ENCODE measurements around the gene SLC22A3. TPM values are rescaled to one million over a fixed set of nuclear protein-coding genes. Genes with fewer than 3 reads are reported as not detected.
"Not testable (repeated sequence)": the region's sequence is repeated elsewhere in the genome, so short reads cannot be mapped to it uniquely, and the experiment has no call there.

Gene SLC22A3, protein sequence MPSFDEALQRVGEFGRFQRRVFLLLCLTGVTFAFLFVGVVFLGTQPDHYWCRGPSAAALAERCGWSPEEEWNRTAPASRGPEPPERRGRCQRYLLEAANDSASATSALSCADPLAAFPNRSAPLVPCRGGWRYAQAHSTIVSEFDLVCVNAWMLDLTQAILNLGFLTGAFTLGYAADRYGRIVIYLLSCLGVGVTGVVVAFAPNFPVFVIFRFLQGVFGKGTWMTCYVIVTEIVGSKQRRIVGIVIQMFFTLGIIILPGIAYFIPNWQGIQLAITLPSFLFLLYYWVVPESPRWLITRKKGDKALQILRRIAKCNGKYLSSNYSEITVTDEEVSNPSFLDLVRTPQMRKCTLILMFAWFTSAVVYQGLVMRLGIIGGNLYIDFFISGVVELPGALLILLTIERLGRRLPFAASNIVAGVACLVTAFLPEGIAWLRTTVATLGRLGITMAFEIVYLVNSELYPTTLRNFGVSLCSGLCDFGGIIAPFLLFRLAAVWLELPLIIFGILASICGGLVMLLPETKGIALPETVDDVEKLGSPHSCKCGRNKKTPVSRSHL
- total RNA-seq = not detected in 2 replicates
- 0.52 TPM for polyA plus RNA-seq (2012)

GRCh38 chr6:160348223-160349019 is at the start of gene SLC22A3:
TSS of gene SLC22A3 (plus strand) at chr6:160348378. CDS start at chr6:160348420, 42 bp downstream.
- DNase-seq (ENCODE audit: low read depth) = peak; percentile 10

DNA sequence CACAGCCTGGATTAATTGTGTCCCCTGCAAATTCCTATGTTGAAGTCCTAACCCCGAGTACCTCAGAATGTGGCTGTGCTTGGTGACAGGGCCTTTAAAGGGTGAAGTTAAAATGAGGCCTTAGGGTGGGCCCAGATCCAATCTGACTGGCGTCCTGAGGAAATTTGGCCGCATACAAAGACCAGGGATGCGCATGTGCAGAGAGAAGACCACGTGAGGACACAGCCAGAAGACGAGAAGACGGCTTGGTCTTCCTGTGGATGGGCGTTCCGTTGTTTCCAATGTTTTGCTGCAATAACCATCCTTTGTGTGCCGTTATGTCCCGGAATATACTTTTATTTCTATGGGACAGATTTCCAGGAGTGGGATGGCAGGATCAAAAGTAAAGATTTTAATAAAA is 48.6 kb upstream of the SLC22A3 start:
- DNase-seq (ENCODE audit: low read depth) = no peak

DNA sequence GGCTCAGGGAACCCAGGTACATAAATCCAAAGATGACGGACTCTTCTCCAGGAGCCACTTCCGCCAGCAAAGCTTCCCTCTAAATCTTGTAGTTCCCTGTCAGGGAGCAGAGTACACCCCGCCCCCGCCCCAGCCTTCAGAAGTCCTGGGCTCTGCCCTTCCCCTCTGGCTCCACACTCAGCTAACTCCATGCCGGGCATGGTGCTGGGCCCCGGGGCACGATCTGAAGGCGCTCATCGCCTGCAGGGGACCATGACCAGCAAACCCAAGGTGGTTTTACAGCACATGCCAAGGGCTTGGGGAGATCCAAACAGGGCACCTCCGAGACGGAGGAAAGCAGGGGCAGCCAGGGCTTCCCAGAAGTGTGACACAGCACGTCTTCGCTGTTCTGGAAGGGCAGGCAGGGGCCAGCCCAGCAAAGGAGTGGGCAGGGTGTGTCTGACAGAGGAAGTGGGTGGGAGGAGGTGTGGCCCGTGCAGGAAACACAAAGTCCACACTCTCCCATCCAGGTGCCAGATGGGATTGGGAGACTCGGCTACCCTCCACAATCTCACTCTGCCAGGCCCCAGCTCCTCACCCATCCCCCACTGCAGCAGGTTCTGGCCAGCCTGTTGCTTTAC is 48.0 kb upstream of the SLC22A3 start:
- DNase-seq (ENCODE audit: low read depth) = no peak

DNA sequence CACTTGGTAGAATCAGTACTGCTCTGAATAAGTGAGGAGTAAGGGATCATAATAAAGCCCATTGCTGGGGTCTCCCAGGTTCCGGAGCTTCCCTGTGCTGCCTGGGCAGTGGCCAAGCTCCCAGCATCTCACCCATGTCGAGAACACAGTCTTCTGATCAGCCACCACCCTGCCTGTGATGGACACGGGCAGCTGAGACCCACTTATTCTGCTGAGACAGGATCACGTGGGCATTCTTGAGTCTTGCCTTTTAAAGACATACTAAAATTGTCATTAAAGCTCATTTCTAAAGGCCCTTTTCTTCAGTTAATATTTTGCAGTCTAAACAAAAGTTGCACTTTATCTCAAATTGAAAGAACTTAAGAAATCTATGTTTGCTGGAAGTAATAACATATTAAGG is 46.8 kb upstream of the SLC22A3 start:
- peak; percentile 90 for DNase-seq (ENCODE audit: low read depth)

DNA sequence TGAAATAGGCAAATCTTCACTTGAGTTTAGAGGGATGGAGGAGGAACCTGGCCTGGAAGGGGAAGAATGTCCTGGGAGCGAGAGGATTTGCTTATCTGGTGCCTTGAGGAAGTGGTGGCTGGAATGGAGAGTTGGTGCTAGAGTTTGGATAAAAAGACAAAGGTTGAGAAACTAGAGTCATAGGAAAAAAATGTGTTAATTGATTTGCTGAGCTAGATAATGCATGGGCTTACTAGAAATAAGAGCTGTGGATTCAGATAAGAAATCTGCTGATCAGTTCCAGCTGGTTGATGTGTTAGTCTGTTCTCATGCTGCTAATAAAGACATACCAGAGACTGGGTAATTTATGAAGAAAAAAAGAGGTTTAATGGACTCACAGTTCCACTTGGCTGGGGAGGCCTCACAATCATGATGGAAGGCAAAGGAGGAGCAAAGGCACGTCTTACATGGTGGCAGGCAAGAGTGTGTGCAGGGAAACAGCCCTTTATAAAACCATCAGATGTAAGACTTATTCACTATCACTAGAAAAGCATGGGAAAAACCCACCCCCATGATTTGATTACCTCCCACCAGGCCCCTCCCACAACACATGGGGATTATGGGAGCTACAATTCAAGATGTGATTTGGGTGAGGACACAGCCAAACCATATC is 45.6 kb upstream of the SLC22A3 start:
- DNase-seq (ENCODE audit: low read depth) = not testable (repeated sequence)

- DNase-seq (ENCODE audit: low read depth) = no peak
Measured at GRCh38 chr6:160303806-160304205, 44.4 kb upstream of the SLC22A3 start.

GRCh38 chr6:160305926-160306713 is 42.1 kb upstream of the SLC22A3 start:
- peak; percentile 24 for DNase-seq (ENCODE audit: low read depth)

DNA sequence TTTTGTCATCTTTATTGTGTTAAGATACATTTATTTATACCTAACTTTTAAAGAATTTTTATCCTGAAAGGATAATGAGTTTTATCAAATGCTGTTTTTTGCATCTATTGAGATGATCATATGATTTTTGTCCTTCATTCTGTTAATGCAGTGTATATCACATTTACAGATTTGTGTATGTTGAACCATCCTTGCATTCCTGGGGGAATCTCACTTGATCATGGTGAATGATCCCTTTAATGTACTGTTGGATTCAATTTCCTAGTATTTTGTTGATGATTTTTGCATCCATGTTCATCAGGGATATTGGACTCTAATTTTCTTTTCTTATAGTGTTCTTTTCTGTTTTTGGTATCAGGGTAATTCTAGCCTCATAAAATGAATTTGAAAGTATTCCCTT is 38.5 kb upstream of the SLC22A3 start:
- DNase-seq (ENCODE audit: low read depth) = no peak

- no peak for DNase-seq (ENCODE audit: low read depth)
Measured at GRCh38 chr6:160312900-160313299, 35.3 kb upstream of the SLC22A3 start.

GRCh38 chr6:160315310-160315709 is 32.9 kb upstream of the SLC22A3 start:
- no peak for DNase-seq (ENCODE audit: low read depth)

GRCh38 chr6:160316261-160316660 is 31.9 kb upstream of the SLC22A3 start:
- no peak for DNase-seq (ENCODE audit: low read depth)

GRCh38 chr6:160319246-160319645 is 28.9 kb upstream of the SLC22A3 start:
- no peak for DNase-seq (ENCODE audit: low read depth)

GRCh38 chr6:160321729-160322505 is 26.3 kb upstream of the SLC22A3 start:
- DNase-seq (ENCODE audit: low read depth) = no peak

DNA sequence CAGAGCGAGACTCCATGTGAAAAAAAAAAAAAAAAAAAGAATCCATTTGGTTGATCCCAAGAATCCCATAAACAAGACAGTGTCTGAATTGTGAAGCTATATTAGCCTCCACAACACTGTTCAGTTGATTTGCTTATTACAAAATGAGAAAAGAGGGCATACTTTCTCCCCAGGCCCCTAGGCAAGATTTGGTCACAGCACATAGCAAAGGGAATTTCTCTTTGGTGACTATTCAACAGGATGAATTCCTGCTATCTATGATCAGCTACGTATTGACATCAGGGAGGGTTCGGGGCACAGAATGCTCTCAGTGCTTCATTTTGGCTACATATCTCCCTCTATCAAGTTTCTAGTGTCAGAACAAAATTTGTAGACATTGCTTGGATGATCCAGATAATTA is 20.2 kb upstream of the SLC22A3 start:
- DNase-seq (ENCODE audit: low read depth) = no peak

DNA sequence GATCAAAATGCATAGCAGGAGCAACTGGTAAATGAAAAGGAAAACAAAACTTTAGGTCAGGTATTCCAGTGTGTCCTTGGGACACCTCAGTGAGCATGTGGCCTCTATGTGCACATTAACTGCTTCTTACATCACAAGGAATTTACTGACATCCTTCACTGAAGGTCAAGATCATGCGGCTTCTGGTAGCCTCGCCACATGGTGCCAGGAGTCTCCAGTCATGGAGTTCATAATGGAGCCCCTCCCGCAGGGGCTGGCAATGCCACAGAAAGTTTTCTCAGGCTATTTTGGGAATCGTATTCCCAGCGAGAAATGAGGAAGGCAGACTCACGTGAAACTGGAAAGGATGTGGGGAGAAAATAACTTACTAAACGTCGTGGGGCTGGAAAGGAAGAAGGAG is 19.7 kb upstream of the SLC22A3 start:
- peak; percentile 44 for DNase-seq (ENCODE audit: low read depth)

DNA sequence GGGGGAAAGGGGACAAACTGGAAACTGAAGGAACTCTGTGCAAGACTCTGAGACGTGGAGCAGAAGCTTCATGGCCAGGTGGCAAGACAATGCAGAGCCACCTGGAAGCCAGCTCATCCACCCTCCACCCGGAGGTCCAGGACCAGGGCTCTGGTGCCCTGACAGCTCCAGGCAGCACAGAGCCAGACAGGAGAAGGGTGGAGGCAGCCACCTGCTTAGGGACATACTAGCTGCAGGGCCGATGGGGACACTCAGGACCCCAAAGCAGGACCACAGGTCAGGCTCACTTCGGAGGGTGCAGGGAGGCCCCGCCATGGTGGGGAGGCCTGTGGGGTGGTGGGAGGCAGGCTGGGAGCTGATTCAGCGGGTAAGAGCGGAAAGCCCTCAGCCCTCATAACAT is 19.0 kb upstream of the SLC22A3 start:
- DNase-seq (ENCODE audit: low read depth) = no peak

DNA sequence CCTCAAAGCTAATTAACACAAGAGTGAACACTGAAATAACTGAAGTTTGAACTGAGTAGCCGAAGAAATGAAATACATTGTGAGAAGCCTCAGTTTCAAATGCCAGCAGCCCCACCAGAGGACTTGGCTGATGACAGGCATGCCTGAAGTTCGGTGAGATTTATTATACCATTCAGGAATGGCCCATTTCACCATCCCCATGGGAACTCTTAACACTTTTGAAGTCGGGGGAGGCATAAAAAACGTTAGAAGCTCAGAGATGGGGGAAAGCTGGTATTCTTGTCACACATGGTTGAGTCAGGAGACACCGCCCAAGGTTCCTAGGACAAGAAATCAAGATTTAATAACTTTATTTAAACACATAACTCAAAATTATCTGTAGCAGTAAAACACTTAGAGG is 17.6 kb upstream of the SLC22A3 start:
- DNase-seq (ENCODE audit: low read depth) = no peak

DNA sequence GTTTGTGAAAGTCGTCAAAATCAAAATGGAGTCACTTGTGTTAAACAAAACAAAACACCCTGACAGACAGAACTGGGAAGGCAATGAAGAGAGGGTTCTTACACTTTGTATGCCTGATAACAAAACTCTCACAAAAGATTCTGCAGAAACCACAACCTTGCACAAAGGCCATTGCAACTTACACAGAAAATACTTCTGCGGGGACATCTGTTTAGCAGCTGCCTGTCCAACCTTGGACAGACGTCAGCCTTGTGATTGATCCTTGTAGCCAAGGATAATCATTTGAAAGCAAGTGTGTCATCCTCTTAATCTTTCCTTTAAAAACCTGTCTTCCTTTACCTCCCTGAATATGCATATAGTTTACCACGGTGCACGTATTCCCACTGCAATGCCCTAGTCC is 17.0 kb upstream of the SLC22A3 start:
- DNase-seq (ENCODE audit: low read depth) = no peak

DNA sequence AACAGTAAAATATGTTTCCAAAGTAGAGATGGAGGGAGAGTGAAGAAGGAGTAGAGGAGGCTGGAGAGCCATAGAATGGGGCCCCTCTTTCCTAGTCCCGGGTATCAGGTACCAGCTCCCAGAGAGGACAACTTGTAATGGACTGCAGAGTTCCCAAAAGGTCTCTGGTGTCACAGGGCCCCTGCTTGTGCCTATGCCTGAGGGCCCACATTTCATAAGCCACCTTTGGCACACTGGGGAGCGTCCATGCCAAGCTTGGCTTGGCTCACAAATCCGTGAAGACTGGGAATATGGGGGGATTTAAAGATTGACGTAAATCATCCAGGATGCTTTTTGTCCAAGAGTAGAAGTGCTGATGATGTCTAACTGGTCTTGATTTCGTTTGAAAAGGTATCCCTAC is 16.4 kb upstream of the SLC22A3 start:
- no peak for DNase-seq (ENCODE audit: low read depth)

DNA sequence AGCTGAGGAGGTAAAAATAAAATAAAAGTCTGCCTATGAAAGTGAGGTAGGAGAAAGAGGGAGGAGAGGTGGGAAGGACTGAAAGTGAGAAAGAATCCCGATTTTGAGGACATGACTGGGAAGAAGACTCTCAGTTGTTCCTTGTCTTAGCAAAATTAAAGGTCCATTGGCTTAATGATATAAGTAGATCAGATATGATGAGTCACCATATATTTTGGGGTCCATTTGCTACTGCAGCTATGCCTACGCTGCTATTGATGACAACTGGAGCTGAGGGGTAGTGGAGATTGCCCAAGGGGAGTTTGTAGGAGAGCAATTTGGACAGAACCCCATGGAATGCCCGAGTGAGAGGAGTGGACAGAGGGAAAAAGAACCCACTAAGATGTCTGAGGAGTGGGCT is 15.1 kb upstream of the SLC22A3 start:
- DNase-seq (ENCODE audit: low read depth) = no peak
